ENCODE data around the gene VPS36. TPM values are rescaled to one million over a fixed set of nuclear protein-coding genes. Genes with fewer than 3 reads are reported as not detected.
A peak's percentile ranks its signal among the peaks of the same experiment; 100 is the strongest.
"Not testable (repeated sequence)": the region's sequence is repeated elsewhere in the genome, so short reads cannot be mapped to it uniquely, and the experiment has no call there.

Gene VPS36, protein sequence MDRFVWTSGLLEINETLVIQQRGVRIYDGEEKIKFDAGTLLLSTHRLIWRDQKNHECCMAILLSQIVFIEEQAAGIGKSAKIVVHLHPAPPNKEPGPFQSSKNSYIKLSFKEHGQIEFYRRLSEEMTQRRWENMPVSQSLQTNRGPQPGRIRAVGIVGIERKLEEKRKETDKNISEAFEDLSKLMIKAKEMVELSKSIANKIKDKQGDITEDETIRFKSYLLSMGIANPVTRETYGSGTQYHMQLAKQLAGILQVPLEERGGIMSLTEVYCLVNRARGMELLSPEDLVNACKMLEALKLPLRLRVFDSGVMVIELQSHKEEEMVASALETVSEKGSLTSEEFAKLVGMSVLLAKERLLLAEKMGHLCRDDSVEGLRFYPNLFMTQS
- total RNA-seq (2012; rRNA removed): 20.8 and 23.1 TPM in 2 replicates

DNA sequence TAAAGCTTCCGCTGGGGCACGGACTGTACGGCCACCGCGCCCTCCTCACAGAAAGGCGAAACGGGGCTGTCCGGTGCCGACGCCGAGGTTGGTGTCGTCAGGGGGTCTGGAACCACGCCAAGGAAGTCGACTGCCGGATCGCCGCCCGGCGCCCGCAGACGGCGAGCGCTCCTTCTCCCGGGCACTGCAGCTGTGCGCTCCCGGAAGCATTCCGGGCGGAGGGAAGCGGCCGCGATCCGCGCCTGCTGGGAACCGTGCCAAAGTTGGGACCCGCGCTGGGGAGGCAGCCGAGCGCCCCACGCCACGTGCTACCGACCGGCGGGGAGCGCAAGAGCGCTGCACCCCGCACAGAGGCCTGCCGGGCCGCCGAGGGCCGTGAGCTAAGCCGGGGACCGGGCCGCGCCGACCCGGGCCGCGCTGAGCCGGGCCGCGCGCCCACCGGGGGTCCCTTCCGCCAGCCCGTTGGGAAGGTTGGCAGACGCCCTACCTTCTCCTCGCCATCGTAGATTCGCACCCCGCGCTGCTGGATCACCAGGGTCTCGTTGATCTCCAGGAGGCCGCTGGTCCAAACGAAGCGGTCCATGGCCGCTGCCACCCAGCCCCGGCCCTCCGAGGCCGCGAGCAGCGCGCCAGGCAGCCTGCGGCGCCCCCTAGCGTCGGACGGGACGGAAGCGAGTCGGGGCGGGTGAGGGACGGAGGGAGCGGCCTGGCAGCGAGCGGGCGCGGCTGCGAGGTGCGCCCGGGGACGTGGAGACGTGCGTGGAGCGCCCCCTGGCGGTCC lies at the start of gene VPS36:
VPS36 (minus strand) TSS at position 623 of the 781 bp plus-strand sequence; CDS start at position 583, 40 bp downstream.
- H3K27me3 ChIP-seq (ENCODE audit: control insufficient read depth, insufficient read depth, low read length): no peaks in the 10 kb centered on the region
- H3K4me2 ChIP-seq (ENCODE audit: low read length): peak within 1 kb of the TSS; percentile 85
- peak within 1 kb of the TSS; percentile 80 for H3K4me3 ChIP-seq (ENCODE audit: low read length)
- H3K4me1 ChIP-seq (ENCODE audit: control insufficient read depth, insufficient read depth, low read length): peaks cover 24% of the 10 kb centered on the region
- H3K36me3 ChIP-seq (ENCODE audit: insufficient read depth, low read length): peaks cover 6% of the 10 kb centered on the region
- H3K9ac ChIP-seq (ENCODE audit: low read depth, low read length): peak within 1 kb of the TSS; percentile 97
- H3K9me3 ChIP-seq (replicated peaks; ENCODE audit: low read length): no peaks in the 10 kb centered on the region

GRCh38 chr13:52497979-52498378 lies 47.5 kb upstream of the VPS36 start:
- not testable (repeated sequence) for H3K4me2 ChIP-seq (ENCODE audit: low read length)

DNA sequence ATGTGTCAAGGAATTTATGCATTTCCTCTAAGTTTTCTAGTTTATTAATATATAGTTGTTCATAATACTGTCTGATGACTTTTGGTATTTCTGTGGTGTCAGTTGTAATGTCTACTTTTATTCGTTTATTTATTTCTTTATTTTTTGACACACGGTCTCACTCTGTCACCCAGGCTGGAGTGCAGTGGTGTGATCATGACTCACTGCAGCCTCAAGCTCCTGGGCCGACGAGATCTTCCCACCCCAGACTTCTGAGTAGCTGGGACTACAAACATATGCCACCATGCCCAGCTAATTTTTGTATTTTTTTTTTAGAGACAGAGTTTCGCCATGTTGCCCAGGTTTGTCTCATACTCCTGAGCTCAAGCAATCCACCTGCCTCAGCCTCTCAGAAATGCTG lies 43.8 kb upstream of the VPS36 start:
- not testable (repeated sequence) for H3K9ac ChIP-seq (ENCODE audit: low read depth, low read length); H3K9me3 ChIP-seq (replicated peaks; ENCODE audit: low read length); H3K4me3 ChIP-seq (ENCODE audit: low read length); H3K27me3 ChIP-seq (ENCODE audit: control insufficient read depth, insufficient read depth, low read length); H3K4me1 ChIP-seq (ENCODE audit: control insufficient read depth, insufficient read depth, low read length); H3K36me3 ChIP-seq (ENCODE audit: insufficient read depth, low read length); H3K4me2 ChIP-seq (ENCODE audit: low read length)

More at GRCh38 chr13:52497979-52498378, 47.5 kb upstream of the VPS36 start:
- H3K27me3 ChIP-seq (ENCODE audit: control insufficient read depth, insufficient read depth, low read length); H3K36me3 ChIP-seq (ENCODE audit: insufficient read depth, low read length); H3K9ac ChIP-seq (ENCODE audit: low read depth, low read length); H3K4me3 ChIP-seq (ENCODE audit: low read length); H3K9me3 ChIP-seq (replicated peaks; ENCODE audit: low read length); H3K4me1 ChIP-seq (ENCODE audit: control insufficient read depth, insufficient read depth, low read length): not testable (repeated sequence)

DNA sequence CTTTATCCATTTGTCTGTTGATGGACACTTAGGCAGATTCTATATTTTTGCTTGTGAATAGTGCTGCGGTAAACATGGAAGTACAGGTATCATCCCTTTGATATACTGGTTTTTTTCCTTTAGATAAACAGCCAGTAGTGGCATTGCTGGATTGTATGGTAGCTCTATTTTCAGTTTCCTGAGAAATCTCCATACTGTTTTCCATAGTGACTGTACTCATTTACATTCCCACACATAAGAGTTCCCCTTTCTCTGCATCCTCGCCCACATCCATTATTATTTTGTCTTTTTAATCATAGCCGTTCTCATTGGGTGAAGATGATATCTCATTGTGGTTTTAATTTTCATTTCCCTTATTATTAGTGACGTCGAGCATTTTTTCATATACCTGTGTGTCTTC lies 40.6 kb upstream of the VPS36 start:
- not testable (repeated sequence) for H3K4me2 ChIP-seq (ENCODE audit: low read length); H3K4me3 ChIP-seq (ENCODE audit: low read length); H3K36me3 ChIP-seq (ENCODE audit: insufficient read depth, low read length); H3K9ac ChIP-seq (ENCODE audit: low read depth, low read length); H3K27me3 ChIP-seq (ENCODE audit: control insufficient read depth, insufficient read depth, low read length); H3K4me1 ChIP-seq (ENCODE audit: control insufficient read depth, insufficient read depth, low read length); H3K9me3 ChIP-seq (replicated peaks; ENCODE audit: low read length)

DNA sequence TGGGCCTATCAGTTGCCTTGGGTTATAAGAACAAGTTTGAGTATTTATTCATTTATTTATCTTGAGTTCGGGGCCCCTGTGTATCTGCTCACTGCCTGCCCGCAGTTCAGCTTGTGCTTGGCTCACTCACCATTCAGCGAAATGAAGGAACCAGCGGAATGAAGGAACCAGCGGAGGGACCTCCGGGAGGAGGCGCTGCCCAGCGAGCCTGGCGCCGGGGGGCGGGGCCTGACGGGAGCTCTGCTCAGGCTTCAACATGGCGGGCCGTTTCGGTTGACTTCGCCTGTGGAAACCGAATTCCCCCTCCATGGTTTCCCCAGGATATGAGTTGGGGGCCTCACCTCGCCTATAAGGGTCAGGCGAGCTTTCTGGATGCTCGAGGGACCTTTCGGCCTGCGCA lies 38.3 kb upstream of the VPS36 start:
- not testable (repeated sequence) for H3K27me3 ChIP-seq (ENCODE audit: control insufficient read depth, insufficient read depth, low read length); H3K4me1 ChIP-seq (ENCODE audit: control insufficient read depth, insufficient read depth, low read length); H3K9ac ChIP-seq (ENCODE audit: low read depth, low read length); H3K9me3 ChIP-seq (replicated peaks; ENCODE audit: low read length); H3K36me3 ChIP-seq (ENCODE audit: insufficient read depth, low read length); H3K4me3 ChIP-seq (ENCODE audit: low read length); H3K4me2 ChIP-seq (ENCODE audit: low read length)

DNA sequence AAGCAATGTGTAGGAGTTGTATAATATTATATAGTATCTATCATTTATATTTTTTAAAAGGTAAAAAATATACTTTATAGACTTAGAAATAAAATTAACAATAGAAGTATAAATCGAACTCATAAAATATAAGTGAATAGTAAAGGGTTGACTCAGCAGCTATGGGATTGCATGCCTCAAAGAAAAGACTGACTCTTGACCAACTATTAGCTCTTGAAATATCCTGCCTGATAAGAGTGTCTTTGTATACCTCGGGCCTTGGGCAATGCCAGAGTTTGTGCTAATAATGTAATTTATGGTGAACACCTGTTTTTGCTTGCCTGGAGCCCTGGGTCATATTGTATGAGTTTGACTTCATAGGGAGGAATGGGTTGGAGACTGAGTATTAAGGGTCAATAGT lies 36.6 kb upstream of the VPS36 start:
- H3K36me3 ChIP-seq (ENCODE audit: insufficient read depth, low read length); H3K4me1 ChIP-seq (ENCODE audit: control insufficient read depth, insufficient read depth, low read length): not testable (repeated sequence)

GRCh38 chr13:52480677-52481428 lies 30.4 kb upstream of the VPS36 start:
- not testable (repeated sequence) for H3K4me1 ChIP-seq (ENCODE audit: control insufficient read depth, insufficient read depth, low read length); H3K4me3 ChIP-seq (ENCODE audit: low read length)

More for the DNA sequence above, 36.6 kb upstream of the VPS36 start:
- H3K9ac ChIP-seq (ENCODE audit: low read depth, low read length); H3K9me3 ChIP-seq (replicated peaks; ENCODE audit: low read length); H3K4me3 ChIP-seq (ENCODE audit: low read length); H3K4me2 ChIP-seq (ENCODE audit: low read length); H3K27me3 ChIP-seq (ENCODE audit: control insufficient read depth, insufficient read depth, low read length): not testable (repeated sequence)

DNA sequence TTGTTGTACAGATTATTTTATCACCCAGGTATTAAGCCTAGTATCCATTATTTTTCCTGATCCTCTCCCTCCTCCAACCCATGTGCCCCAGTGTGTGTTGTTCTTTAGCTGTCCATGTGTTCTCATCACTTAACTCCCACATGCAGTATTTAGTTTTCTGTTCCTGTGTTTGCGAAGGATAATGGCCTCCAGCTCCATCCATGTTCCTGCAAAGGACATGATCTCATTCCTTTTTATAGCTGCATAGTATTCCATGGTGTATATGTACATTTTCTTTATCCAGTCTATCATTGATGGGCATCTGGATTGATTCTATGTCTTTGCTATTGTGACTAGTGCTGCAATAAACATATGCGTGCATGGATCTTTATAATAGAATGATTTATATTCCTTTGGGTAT lies 18.1 kb upstream of the VPS36 start:
- H3K4me3 ChIP-seq (ENCODE audit: low read length); H3K9ac ChIP-seq (ENCODE audit: low read depth, low read length); H3K4me2 ChIP-seq (ENCODE audit: low read length); H3K4me1 ChIP-seq (ENCODE audit: control insufficient read depth, insufficient read depth, low read length); H3K9me3 ChIP-seq (replicated peaks; ENCODE audit: low read length); H3K27me3 ChIP-seq (ENCODE audit: control insufficient read depth, insufficient read depth, low read length): not testable (repeated sequence)
- peaks cover 52% of the 10 kb centered on the region for H3K36me3 ChIP-seq (ENCODE audit: insufficient read depth, low read length)

More at GRCh38 chr13:52480677-52481428, 30.4 kb upstream of the VPS36 start:
- H3K27me3 ChIP-seq (ENCODE audit: control insufficient read depth, insufficient read depth, low read length); H3K4me2 ChIP-seq (ENCODE audit: low read length); H3K9ac ChIP-seq (ENCODE audit: low read depth, low read length); H3K36me3 ChIP-seq (ENCODE audit: insufficient read depth, low read length); H3K9me3 ChIP-seq (replicated peaks; ENCODE audit: low read length): not testable (repeated sequence)

DNA sequence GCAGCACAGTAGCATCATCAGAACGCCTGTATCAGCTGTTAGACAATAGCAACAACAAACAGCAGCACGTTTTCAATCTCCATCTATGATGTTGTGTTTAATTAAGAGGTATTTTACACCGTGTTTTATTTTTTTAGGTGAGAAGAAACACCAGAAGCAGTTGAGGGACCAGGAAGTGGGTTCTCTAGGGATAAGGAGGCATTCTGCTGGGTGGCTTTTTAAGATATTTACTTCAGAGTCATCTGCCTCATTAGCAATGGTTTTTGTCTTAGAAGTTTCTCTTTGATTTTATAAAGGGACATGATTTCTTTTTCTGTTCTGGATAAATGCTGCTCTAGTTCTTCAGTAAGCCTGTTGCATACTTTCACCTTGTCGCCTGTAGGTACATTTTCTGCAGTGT lies 13.1 kb upstream of the VPS36 start:
- H3K4me2 ChIP-seq (ENCODE audit: low read length): no peak overlapping the region
- no peaks in the 10 kb centered on the region for H3K27me3 ChIP-seq (ENCODE audit: control insufficient read depth, insufficient read depth, low read length)
- no peaks in the 10 kb centered on the region for H3K9me3 ChIP-seq (replicated peaks; ENCODE audit: low read length)
- no peak overlapping the region for H3K4me3 ChIP-seq (ENCODE audit: low read length)
- H3K4me1 ChIP-seq (ENCODE audit: control insufficient read depth, insufficient read depth, low read length): peaks cover 8% of the 10 kb centered on the region
- H3K9ac ChIP-seq (ENCODE audit: low read depth, low read length): no peak overlapping the region
- peaks cover 58% of the 10 kb centered on the region for H3K36me3 ChIP-seq (ENCODE audit: insufficient read depth, low read length)

DNA sequence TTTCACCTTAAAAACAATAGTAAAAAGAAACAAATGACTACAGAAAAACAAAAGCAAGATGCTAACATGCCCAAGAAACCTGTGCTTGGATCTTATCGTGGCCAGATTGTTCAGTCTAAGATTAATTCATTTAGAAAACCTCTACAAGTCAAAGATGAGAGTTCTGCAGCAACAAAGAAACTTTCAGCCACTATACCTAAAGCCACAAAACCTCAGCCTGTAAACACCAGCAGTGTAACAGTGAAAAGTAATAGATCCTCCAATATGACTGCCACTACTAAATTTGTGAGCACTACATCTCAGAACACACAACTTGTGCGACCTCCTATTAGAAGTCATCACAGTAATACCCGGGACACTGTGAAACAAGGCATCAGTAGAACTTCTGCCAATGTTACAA lies 10.8 kb upstream of the VPS36 start:
- Histone ChIP-seq H3K27me3 (ENCODE audit: control insufficient read depth, insufficient read depth, low read length) (no peaks in the 10 kb centered on the region), H3K4me2 (ENCODE audit: low read length) (no peak overlapping the region), H3K4me3 (ENCODE audit: low read length) (no peak overlapping the region), H3K9ac (ENCODE audit: low read depth, low read length) (no peak overlapping the region), H3K36me3 (ENCODE audit: insufficient read depth, low read length) (peaks cover 48% of the 10 kb centered on the region), H3K9me3 (replicated peaks; ENCODE audit: low read length) (no peaks in the 10 kb centered on the region), H3K4me1 (ENCODE audit: control insufficient read depth, insufficient read depth, low read length) (peaks cover 21% of the 10 kb centered on the region)

DNA sequence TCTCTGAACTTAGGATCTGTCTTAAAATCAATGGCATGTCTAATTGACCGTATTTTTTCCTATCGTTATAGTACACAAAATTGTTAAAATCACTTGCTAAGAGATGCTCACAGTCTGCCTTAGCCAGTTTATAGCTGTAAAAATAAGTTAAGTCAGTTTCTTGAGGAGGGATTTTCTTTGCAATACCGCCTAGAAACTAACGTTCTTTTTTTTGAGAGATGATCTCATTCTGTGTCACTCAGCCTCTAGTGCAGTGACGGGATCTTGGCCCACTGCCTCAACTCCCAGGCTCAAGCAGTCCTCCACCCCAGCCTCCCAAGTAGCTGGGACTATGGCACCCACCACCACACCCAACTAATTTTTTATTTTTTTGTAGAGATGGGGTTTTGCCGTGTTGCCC lies 9.2 kb upstream of the VPS36 start:
- Histone ChIP-seq H3K9me3 (replicated peaks; ENCODE audit: low read length) (no peaks in the 10 kb centered on the region), H3K4me3 (ENCODE audit: low read length) (no peak overlapping the region), H3K36me3 (ENCODE audit: insufficient read depth, low read length) (peaks cover 37% of the 10 kb centered on the region), H3K27me3 (ENCODE audit: control insufficient read depth, insufficient read depth, low read length) (no peaks in the 10 kb centered on the region), H3K9ac (ENCODE audit: low read depth, low read length) (no peak overlapping the region), H3K4me2 (ENCODE audit: low read length) (peak overlapping the region; percentile 28), H3K4me1 (ENCODE audit: control insufficient read depth, insufficient read depth, low read length) (peaks cover 23% of the 10 kb centered on the region)

Measured in skeletal muscle satellite cell (primary cell).